DMS 273 treated with DMSO at 0.1 percent for 48 hours (cell line): ENCODE results near the gene PRCD.

Source experiments
- DNase-seq: peaks from one replicate; lab custom pipeline; 2025; lab: John Stamatoyannopoulos, UW

Gene PRCD

DNA sequence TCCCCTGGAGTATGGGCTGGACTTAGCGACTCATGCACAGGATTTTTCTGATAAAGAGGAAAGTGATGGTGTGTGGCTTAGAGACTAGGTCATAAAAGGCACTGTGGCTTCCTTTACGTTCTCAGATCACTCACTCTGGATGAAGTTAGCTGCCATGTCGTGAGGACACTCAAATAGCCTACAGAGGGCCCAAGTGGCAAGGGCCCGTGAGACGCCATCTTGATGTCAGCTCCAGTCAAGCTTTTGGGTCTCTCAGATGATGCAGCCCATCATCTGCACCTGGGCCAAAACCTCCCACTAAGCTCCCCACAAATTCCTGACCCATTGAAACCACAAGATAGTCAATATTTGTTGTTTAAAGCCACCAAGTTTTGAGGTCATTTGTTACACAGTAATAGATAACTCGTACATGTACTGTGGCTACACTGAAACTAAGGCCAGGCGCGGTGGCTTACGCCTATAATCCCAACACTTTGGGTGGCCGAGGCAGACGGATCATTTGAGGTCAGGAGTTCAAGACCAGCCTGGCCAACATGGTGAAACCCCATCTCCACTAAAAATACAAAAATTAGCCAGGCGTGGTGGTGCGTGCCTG is 31.1 kb downstream of the PRCD start:
- DNase-seq, result no peak

DNA sequence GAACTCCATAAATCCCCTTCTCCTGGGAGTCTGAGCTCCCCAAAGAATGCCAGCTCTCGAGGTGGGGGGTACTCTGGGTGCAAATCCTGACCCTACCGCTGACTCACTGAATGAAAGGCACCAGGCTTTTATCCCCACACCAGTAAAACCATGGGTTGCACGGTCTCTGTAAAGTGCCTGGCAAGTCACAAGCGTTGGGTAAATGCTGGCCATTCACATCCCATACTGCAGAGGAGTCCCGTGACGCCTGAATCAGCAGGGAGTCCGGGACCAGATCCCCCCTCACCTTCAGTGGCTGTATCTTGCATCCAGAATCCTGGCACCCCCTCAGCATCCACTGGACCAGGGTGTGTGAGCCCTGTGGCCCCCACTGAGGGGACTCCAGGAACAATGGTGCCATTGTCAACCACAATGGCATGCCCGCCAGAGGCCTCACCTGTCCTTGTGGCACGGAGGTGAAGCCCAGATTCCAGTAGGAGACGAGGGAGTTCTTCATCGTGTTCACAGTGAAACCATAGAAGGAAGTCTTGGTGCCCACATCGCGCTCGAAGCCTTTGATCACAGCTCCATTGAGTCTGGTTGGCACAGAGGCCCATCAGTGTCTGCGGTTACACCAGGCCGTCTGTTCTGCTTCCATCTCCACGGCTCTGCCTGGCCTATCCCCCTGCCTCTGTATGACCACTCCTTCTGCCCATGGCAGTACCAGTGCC is 32.5 kb downstream of the PRCD start:
- no peak for DNase-seq

- DNase-seq, result no peak
Measured at GRCh38 chr17:76573096-76573495, 33.3 kb downstream of the PRCD start.

DNA sequence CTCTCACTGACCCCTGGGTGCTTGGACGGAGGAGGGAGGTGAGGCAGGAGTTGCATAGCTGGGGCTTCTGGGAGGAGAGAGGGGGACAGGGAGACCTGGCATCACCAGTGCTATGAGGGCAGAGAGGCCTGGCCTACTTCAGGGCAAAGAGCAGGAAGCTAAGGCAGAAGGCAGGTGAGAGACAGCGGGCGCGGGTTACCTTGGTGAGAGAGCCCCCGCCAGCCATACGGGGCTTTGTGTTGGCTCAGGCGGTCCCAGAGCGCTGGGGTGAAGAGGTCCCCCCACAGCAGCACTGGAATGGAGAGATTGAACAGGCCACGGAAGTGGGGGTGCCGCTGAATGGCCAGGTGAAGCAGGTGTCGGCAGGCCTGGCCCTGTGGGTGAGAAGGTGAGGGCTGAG is 34.3 kb downstream of the PRCD start:
- DNase-seq, result no peak

DNA sequence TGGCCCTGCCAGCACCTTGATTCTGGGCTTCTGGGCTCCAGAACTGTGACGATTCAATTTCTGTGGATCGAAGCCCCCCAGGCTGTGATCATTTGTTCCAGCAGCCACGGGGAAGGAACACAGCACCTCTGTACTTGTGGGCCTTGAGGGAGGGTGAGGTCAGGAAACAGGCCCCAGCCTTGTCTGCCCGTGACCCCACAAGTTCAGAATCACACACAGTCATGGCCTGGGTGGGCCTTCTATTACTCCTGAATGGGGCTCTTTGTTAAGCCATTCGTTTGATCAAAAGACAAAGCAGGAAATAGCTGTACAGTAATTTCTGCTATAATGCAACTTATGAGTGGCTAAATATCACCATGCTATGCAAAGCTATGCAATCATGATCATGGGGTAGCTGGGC is 35.7 kb downstream of the PRCD start:
- no peak for DNase-seq

- DNase-seq, result no peak
Measured at GRCh38 chr17:76576189-76576588, 36.3 kb downstream of the PRCD start.

GRCh38 chr17:76577876-76578275 is 38.0 kb downstream of the PRCD start:
- no peak for DNase-seq

DNA sequence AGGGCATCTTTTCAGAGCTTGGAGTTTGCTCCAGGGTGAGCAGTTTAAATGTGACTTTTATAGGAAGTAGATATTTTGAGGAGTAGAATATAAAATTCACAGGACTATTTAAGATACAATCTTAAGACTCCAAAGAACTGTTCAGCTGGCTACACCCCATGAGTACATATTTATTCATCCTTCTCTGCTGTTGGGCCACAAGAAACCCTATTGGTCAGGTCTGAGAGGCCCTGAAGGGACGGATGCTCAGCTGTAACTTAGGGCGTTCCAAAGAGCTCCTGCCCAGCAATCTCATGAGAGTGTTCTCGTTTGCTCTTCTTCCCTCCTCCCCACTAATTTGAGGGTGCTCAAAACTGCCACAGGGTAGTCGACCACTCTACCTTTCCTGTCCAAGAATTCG is 38.5 kb downstream of the PRCD start:
- DNase-seq, result no peak

- DNase-seq, result no peak
Measured at GRCh38 chr17:76579281-76579680, 39.4 kb downstream of the PRCD start.

GRCh38 chr17:76581515-76581914 is 41.7 kb downstream of the PRCD start:
- no peak for DNase-seq

- DNase-seq, result no peak
Measured at GRCh38 chr17:76582660-76583059, 42.8 kb downstream of the PRCD start.

GRCh38 chr17:76584427-76585032 is 44.7 kb downstream of the PRCD start:
- DNase-seq, result no peak

DNA sequence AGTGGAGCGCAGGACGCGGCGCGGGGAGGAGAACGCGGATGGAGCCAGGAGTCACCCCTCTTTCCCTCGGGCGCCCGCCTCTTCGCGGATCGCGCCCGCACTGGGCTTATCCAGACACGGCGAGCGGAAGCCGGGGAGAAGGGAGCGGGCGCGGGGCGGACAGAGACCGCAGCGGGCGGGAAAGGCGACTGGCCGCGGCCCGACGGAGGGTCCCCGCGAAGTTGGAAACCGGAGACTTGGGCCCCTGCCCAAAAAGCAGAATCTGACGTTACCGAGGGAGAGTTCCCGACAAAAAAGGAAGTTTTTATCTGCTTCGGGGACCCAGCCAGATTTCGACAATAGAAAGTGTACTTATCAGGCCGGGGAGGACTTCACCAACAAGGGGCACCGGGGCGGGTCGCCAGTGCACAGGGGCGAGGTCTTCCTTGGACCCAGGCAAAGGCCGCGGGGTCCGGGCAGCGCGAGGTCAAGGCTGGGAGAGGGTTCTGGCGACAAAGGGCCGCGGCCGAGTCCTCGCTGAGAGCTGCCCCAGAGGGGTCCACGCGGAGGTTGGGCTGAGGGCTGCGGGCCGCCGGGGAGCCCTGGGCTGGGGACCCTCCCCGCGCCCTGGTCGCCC is 45.3 kb downstream of the PRCD start:
- no peak for DNase-seq

DNA sequence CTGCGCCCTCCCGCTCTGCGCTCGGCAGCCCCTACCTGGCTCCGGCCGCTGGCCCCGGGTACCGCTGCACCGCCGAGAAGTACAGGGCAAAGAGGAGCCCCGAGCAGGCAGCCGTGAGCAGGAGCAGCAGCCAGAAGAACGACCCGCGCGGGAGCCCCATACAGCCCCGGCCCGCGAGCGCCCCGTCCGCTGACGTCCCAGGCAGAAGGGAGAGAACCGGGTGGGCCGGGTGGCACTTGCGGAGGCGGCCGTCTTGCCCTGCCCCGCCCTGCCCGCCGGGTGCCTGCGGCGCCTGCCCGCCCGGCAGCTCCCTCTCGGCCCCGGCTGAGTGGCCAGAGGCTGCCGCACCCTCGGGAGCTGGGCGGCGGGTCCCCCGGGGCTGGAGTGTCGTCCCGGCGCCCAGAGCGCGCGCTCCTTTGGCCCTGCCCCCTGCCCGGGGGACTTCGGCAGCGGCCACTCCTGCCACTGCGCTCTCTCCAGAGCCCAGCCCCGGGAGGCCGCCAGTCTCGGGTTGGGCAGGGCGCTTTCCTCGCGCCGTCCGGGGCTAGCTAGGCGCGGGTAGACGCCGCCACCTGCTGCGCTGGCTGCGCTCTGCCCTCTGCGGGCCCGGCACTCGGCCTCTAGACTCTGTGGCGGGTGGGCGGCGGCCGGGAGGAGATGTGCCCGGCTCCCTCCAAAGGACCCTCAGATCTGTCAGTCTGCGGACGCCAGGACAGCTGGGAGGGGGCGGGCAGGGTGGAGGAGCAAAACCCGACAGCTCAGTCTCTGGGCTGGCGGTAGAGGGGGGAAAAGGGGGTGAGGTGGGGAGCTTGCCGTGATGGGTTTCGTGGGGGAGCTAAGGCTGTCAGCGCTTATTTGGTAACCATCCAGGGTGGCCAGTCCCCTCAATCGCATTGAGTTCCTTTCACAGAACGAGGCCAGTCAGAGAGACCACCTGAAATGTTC is 46.1 kb downstream of the PRCD start, which contains the start of gene ST6GALNAC2:
ST6GALNAC2 (minus strand) TSS at position 212 of the 945 bp plus-strand sequence; CDS start at position 160, 52 bp downstream.
- no peak for DNase-seq

GRCh38 chr17:76586741-76587487 is 47.1 kb downstream of the PRCD start:
- DNase-seq, result no peak

DNA sequence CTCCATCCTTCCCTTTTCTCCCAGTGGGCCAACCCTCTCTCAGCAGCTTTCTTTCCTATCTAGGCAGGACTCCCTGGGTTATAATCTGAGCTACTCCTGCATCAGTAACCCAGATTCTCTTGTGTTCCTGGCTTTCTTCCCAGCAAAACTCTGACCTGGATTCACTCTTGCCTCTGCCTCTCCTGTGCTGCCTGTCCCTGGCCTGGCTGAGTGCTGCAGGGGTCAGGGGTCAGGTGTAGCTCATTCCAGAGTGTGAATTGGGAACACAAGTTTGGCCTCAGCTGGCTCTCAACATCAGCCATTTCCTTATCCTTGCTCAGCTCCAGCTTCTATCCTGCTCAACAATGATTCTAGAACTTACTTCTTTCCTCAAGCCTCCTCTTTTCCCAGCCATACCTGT is 48.3 kb downstream of the PRCD start:
- no peak for DNase-seq

GRCh38 chr17:76593384-76593826 is 53.6 kb downstream of the PRCD start:
- peak; percentile 38 for DNase-seq

DNA sequence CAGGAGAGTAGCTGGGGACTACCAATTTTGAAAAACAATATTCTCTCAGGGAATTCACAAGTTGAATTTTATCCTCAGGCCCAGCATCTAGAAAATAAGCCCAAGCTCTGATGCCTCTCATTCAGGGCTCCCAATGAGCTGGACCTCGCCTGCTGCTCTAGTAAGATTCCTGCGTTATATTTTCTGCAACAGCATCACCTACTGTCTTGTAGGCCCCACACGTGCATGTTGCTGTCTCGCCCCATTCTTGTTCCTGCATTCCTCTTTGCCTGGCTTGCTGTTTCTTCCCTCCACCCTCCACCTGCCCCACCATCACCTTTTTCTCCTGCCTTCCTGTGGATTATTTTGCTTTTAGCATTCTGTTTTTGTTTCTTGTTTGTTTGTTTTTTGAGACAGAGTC is 54.1 kb downstream of the PRCD start:
- DNase-seq, result no peak

DNA sequence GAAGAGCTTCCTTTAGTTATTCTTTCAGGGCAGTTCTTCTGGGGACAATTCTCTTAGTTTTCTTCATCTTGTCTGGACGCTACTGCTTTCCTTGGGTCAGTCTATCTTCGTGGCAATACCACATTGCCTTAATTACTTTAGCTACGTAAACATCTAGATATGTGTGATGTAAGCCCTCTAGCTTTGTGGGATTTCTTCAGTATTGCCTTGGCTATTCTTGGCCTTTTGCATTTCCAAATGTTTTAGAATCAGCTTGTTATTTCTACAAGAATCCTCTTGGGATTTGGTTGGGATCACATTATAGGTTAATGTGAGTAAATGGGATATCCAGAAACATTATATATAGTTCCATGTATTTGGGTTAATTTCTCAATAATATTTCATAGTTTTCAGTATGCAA is 54.8 kb downstream of the PRCD start:
- no peak for DNase-seq
